GM12878 (cell line): ENCODE results near the gene FHOD3. TPM values are rescaled to one million over a fixed set of nuclear protein-coding genes. Genes with fewer than 3 reads are reported as not detected.

ENCODE experiments used
- MTA3 ChIP-seq: IDR thresholded peaks from 2 replicates; pipeline ENCODE4 v1.6.1; 2012; ENCODE audit warnings: low read length, inconsistent platforms, borderline replicate concordance
- NFYB ChIP-seq: IDR thresholded peaks from 2 replicates; pipeline ENCODE4 v1.6.1; 2011; ENCODE audit warnings: low read depth, mild to moderate bottlenecking, low read length, improper control_type of control experiment, moderate library complexity; ENCODE audit not compliant: insufficient read depth
- STAT3 ChIP-seq: IDR thresholded peaks from 2 replicates; pipeline ENCODE4 v1.6.1; 2011; ENCODE audit warnings: low read depth, low read length, improper control_type of control experiment
- ZNF217 ChIP-seq: fragments of 450-650 bp; IDR thresholded peaks from 2 replicates; pipeline ENCODE4 v1.6.1; 2017; ENCODE audit warnings: antibody characterized with exemption, mild to moderate bottlenecking
- polyA plus RNA-seq, 11 experiments: library from polyadenylated mRNA; depleted of rRNA in 4 of 11; unstranded in 6 of 11; stranded (reverse) in 5 of 11; fragments of >200 nt; fragmentation: Nextera tagmentation in 4 of 11; fragmentation: Illumina TruSeq in 1 of 11; extraction: Ambion mirVana in 4 of 11; extraction: Trizol in 1 of 11; gene quantifications; 1 replicate in 1 of 11; 2 replicates in 10 of 11; pipeline versions ENCODE4 v1.2.1 to v1.2.3, GENCODE V29; 2011 to 2016; ENCODE audit warnings: inconsistent platforms in 2 of 11, missing spikeins in 2 of 11, low read depth in 1 of 11
- total RNA-seq, 4 experiments: library from RNA; depleted of rRNA in 3 of 4; stranded (reverse); fragments of >200 nt in 3 of 4; fragmentation: Illumina TruSeq in 1 of 4; extraction: Trizol in 1 of 4; gene quantifications; 2 replicates each; pipeline versions ENCODE4 v1.2.1 to v1.2.3, GENCODE V29; 2013 to 2021
- TF ChIP-seq, protein P1 (sequence below): fragments of 450-650 bp; conservative IDR thresholded peaks from 2 replicates; pipeline ENCODE4 v1.6.1; 2017; ENCODE audit warnings: mild to moderate bottlenecking, moderate library complexity
- TF ChIP-seq, protein P2 (sequence below): fragments of 150-350 bp; IDR thresholded peaks from 2 replicates; pipeline ENCODE4 v1.6.1; 2016; ENCODE audit warnings: low read depth, low read length
- TF ChIP-seq, protein P3 (sequence below): fragments of 450-650 bp; formaldehyde crosslinking; IDR thresholded peaks from 2 replicates; pipeline ENCODE4 v1.5.0; 2022; ENCODE audit warnings: mild to moderate bottlenecking, missing genetic modification characterization

Gene FHOD3
- total and polyA plus RNA-seq, 10 of the 15 experiments (the other 5 are each of a cell fraction or from before 2014, with no cell fraction given) = 0.77 to 26.7 (median 10.4) TPM

DNA sequence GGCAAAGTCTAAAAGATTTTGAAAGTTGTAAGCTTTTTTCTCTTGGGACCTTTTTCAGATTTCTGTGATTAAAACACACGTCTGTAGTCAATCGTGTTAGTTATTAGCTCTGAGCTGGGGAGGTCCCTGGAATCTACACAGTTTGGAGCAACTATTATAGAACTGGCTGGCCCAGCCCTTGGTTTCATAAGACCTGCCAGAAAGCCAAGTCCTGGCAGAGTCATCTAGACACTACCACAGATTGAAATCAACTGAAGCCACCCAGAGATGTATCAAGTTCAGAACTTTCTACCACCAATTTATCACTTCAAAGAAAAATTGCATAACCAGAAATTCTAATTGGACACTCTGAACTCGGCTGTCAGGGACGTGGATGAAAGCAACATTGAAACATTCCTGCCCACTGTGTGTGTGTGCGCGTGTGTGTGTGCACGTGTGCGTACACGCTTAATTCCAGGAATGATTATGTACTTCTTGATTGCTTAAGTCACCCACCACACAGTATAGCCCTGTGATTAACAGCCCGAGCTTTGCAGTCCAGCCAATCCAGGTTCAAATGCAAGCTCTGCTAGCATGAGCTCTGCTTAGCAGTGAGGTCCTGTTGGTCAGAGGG lies 405.0 kb downstream of the FHOD3 start (continued):
- TF ChIP-seq, protein P1, sequence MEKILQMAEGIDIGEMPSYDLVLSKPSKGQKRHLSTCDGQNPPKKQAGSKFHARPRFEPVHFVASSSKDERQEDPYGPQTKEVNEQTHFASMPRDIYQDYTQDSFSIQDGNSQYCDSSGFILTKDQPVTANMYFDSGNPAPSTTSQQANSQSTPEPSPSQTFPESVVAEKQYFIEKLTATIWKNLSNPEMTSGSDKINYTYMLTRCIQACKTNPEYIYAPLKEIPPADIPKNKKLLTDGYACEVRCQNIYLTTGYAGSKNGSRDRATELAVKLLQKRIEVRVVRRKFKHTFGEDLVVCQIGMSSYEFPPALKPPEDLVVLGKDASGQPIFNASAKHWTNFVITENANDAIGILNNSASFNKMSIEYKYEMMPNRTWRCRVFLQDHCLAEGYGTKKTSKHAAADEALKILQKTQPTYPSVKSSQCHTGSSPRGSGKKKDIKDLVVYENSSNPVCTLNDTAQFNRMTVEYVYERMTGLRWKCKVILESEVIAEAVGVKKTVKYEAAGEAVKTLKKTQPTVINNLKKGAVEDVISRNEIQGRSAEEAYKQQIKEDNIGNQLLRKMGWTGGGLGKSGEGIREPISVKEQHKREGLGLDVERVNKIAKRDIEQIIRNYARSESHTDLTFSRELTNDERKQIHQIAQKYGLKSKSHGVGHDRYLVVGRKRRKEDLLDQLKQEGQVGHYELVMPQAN = no peak
- TF ChIP-seq, protein P2, sequence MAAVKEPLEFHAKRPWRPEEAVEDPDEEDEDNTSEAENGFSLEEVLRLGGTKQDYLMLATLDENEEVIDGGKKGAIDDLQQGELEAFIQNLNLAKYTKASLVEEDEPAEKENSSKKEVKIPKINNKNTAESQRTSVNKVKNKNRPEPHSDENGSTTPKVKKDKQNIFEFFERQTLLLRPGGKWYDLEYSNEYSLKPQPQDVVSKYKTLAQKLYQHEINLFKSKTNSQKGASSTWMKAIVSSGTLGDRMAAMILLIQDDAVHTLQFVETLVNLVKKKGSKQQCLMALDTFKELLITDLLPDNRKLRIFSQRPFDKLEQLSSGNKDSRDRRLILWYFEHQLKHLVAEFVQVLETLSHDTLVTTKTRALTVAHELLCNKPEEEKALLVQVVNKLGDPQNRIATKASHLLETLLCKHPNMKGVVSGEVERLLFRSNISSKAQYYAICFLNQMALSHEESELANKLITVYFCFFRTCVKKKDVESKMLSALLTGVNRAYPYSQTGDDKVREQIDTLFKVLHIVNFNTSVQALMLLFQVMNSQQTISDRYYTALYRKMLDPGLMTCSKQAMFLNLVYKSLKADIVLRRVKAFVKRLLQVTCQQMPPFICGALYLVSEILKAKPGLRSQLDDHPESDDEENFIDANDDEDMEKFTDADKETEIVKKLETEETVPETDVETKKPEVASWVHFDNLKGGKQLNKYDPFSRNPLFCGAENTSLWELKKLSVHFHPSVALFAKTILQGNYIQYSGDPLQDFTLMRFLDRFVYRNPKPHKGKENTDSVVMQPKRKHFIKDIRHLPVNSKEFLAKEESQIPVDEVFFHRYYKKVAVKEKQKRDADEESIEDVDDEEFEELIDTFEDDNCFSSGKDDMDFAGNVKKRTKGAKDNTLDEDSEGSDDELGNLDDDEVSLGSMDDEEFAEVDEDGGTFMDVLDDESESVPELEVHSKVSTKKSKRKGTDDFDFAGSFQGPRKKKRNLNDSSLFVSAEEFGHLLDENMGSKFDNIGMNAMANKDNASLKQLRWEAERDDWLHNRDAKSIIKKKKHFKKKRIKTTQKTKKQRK = no peak
- TF ChIP-seq NFYB (no peak), ZNF217 (no peak), MTA3 (no peak), STAT3 (no peak)
- TF ChIP-seq, protein P3, sequence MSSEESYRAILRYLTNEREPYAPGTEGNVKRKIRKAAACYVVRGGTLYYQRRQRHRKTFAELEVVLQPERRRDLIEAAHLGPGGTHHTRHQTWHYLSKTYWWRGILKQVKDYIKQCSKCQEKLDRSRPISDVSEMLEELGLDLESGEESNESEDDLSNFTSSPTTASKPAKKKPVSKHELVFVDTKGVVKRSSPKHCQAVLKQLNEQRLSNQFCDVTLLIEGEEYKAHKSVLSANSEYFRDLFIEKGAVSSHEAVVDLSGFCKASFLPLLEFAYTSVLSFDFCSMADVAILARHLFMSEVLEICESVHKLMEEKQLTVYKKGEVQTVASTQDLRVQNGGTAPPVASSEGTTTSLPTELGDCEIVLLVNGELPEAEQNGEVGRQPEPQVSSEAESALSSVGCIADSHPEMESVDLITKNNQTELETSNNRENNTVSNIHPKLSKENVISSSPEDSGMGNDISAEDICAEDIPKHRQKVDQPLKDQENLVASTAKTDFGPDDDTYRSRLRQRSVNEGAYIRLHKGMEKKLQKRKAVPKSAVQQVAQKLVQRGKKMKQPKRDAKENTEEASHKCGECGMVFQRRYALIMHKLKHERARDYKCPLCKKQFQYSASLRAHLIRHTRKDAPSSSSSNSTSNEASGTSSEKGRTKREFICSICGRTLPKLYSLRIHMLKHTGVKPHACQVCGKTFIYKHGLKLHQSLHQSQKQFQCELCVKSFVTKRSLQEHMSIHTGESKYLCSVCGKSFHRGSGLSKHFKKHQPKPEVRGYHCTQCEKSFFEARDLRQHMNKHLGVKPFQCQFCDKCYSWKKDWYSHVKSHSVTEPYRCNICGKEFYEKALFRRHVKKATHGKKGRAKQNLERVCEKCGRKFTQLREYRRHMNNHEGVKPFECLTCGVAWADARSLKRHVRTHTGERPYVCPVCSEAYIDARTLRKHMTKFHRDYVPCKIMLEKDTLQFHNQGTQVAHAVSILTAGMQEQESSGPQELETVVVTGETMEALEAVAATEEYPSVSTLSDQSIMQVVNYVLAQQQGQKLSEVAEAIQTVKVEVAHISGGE (CRISPR knock-in tag) = no peak
